HG03354 (cell line): Measurements from ENCODE around the gene MCUB.

Experiments
- ATAC-seq: cut with Tn5 transposase; IDR thresholded peaks from one replicate; pipeline ENCODE4 v1.9.1; 2021; ENCODE audit warnings: mild to moderate bottlenecking; ENCODE audit not compliant: unreplicated experiment, poor library complexity, severe bottlenecking

Gene MCUB

GRCh38 chr4:109708990-109709389 lies 148.9 kb downstream of the MCUB start:
- ATAC-seq: peak; percentile 90

GRCh38 chr4:109713500-109713899 lies 153.5 kb downstream of the MCUB start:
- ATAC-seq: no peak

GRCh38 chr4:109718759-109719158 lies 158.7 kb downstream of the MCUB start:
- ATAC-seq: no peak

GRCh38 chr4:109719604-109720003 lies 159.6 kb downstream of the MCUB start:
- no peak for ATAC-seq

DNA sequence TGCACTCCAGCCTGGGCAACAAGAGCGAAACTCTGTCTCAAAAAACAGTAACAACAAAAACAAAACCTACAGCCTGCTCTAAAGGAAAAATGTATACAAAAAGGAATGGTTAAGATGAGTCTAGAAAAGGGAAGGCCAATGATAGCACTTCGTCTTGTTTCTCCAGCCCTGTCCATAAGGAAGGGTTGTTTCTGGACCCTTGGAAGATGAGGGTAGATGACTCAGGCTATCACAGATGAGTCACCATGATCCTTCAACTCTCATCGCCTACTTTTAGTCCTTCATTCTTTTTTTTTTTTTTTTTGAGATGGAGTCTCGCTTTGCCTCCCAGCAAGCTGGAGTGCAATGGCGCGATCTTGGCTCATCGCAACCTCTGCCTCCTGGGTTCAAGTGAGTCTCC lies 161.0 kb downstream of the MCUB start:
- no peak for ATAC-seq

- no peak for ATAC-seq
Observed at GRCh38 chr4:109722357-109722756, 162.3 kb downstream of the MCUB start.

GRCh38 chr4:109723110-109723509 lies 163.1 kb downstream of the MCUB start:
- ATAC-seq: no peak

GRCh38 chr4:109728385-109728784 lies 168.3 kb downstream of the MCUB start:
- no peak for ATAC-seq

- peak; percentile 29 for ATAC-seq
Observed at GRCh38 chr4:109729117-109729717, 169.2 kb downstream of the MCUB start.

GRCh38 chr4:109729718-109730618 lies 169.9 kb downstream of the MCUB start, which contains the start of gene PLA2G12A:
TSS of gene PLA2G12A (minus strand) at chr4:109730070. CDS start at chr4:109729809, 261 bp downstream.
- peak; percentile 83 for ATAC-seq

- no peak for ATAC-seq
Observed at GRCh38 chr4:109730619-109731545, 170.8 kb downstream of the MCUB start.

- no peak for ATAC-seq
Observed at GRCh38 chr4:109733728-109734127, 173.7 kb downstream of the MCUB start.

DNA sequence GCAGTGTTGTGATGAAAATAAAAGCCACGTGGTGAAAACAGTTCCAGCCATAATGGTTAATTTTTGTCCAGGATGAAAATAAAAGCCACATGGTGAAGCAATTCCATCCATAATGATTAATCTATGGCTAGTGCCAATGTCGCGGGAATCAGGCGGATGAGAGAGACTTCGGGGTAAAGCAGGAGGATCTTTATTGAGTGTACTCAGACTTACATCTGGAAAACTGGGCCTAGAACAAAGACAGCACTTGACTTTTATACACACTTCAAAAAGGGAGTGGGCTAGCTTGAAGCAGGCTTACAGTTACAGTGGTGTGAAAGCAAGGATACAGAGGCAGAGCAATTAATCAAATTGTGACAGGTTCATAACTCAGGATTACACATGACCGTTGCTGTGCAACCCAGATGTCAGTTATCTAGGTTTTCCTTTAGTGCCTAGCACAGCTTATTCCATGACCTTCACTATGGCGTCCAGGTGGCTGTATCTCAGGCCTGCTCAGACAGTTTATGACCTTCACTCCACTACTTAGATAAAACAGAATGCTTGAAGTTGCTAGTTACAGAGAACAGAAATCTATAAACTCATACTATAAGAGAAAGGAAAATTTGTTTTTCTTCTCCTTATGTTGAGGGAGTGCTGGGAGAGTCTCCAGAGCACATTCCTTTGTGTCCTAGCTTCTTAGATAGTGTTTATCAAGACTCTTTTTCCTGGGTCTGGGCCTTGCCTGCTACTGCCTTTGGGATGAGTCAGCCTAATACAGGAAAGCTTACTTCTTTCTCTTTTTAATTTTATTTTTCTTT lies 175.7 kb downstream of the MCUB start:
- no peak for ATAC-seq
